Lower lobe of right lung (tissue), 2 donors: Measurements from ENCODE around the gene CYP3A4. TPM values are rescaled to one million over a fixed set of nuclear protein-coding genes. Genes with fewer than 3 reads are reported as not detected.
"Not testable (repeated sequence)": the region's sequence is repeated elsewhere in the genome, so short reads cannot be mapped to it uniquely, and the experiment has no call there.

Experiments used
- ATAC-seq, 2 donors: fragments of 200-7000 bp; cut with Tn5 transposase; one replicate each; pipeline ENCODE4 v1.9.1; 2020 to 2022; ENCODE audit warnings: mild to moderate bottlenecking in 2 of 2, moderate library complexity in 2 of 2
- DNase-seq: peaks from one replicate; pipeline ENCODE4 v3.0.0-alpha.2; 2020
- H3K27ac ChIP-seq: fragments of 200-600 bp; one replicate; pipeline ENCODE4 v1.8.0; 2022
- H3K27me3 ChIP-seq: fragments of 200-600 bp; one replicate; pipeline ENCODE4 v1.8.0; 2022; ENCODE audit warnings: low read depth
- H3K36me3 ChIP-seq: fragments of 200-600 bp; one replicate; pipeline ENCODE4 v1.8.0; 2022; ENCODE audit warnings: mild to moderate bottlenecking
- H3K4me1 ChIP-seq: fragments of 200-600 bp; one replicate; pipeline ENCODE4 v1.8.0; 2022
- H3K4me3 ChIP-seq: fragments of 200-600 bp; one replicate; pipeline ENCODE4 v1.8.0; 2022; ENCODE audit warnings: mild to moderate bottlenecking
- H3K9me3 ChIP-seq: fragments of 200-600 bp; one replicate; pipeline ENCODE4 v1.8.0; 2022
- intact Hi-C: fragments of 100-400 bp; cut with DNase I; formaldehyde crosslinking; loops from one replicate; pipeline ENCODE4 v1.11.0; 2022
- total RNA-seq: library from RNA; stranded (reverse); fragmentation: NEBNext Ultra II Directional; extraction: Animal tissue kit (Norgen Biotek cat#: 25700); gene quantifications from one replicate; pipeline ENCODE4 v1.2.1, GENCODE V29; 2021
- TF ChIP-seq, protein P1 (sequence below): fragments of 200-600 bp; IDR thresholded peaks from one replicate; pipeline ENCODE4 v1.8.0; 2022; ENCODE audit warnings: antibody characterized with exemption, mild to moderate bottlenecking
- donor health status: DM: no; HTN: yes; CAD: no; lungs with severe emphysema.

Gene CYP3A4
- total RNA-seq, 1 donor from 2014 or later = not detected

- no peak for DNase-seq
- Histone ChIP-seq H3K4me1 (no peaks in the 10 kb centered on the region), H3K27ac (no peak overlapping the region), H3K27me3 (no peaks in the 10 kb centered on the region), H3K4me3 (no peak overlapping the region), H3K9me3 (no peaks in the 10 kb centered on the region), H3K36me3 (no peaks in the 10 kb centered on the region)
- intact Hi-C loops = no loop called here
- ATAC-seq = no peak
- TF ChIP-seq, protein P1, sequence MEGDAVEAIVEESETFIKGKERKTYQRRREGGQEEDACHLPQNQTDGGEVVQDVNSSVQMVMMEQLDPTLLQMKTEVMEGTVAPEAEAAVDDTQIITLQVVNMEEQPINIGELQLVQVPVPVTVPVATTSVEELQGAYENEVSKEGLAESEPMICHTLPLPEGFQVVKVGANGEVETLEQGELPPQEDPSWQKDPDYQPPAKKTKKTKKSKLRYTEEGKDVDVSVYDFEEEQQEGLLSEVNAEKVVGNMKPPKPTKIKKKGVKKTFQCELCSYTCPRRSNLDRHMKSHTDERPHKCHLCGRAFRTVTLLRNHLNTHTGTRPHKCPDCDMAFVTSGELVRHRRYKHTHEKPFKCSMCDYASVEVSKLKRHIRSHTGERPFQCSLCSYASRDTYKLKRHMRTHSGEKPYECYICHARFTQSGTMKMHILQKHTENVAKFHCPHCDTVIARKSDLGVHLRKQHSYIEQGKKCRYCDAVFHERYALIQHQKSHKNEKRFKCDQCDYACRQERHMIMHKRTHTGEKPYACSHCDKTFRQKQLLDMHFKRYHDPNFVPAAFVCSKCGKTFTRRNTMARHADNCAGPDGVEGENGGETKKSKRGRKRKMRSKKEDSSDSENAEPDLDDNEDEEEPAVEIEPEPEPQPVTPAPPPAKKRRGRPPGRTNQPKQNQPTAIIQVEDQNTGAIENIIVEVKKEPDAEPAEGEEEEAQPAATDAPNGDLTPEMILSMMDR = no peak
Observed at GRCh38 chr7:99798972-99799371, 15.0 kb upstream of the CYP3A4 start.

DNA sequence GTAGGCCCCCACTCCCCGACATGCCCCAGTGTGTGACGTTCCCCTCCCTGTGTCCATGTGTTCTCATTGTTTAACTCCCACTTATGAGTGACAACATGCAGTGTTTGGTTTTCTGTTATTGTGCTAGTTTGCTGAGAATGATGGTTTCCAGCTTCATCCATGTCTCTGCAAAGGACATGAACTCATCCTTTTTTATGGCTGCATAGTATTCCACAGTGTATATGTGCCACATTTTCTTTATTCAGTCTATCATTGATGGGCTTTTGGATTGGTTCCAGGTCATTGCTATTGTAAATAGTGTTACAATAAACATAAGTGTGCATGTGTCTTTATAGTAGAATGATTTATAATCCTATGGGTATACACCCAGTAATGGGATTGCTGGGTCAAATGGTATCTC is 11.9 kb upstream of the CYP3A4 start:
- H3K4me1 ChIP-seq, H3K4me3 ChIP-seq, intact Hi-C loops, ATAC-seq, H3K36me3 ChIP-seq, H3K27me3 ChIP-seq, H3K27ac ChIP-seq, DNase-seq, H3K9me3 ChIP-seq: not testable (repeated sequence)

- Histone ChIP-seq H3K36me3 (no peaks in the 10 kb centered on the region), H3K4me3 (no peak overlapping the region), H3K27me3 (no peaks in the 10 kb centered on the region), H3K9me3 (no peaks in the 10 kb centered on the region), H3K27ac (no peak overlapping the region), H3K4me1 (no peaks in the 10 kb centered on the region)
- intact Hi-C loops = no loop called here
- TF ChIP-seq, protein P1 = no peak
- DNase-seq = no peak
- peak; percentile 34 to 76 for ATAC-seq
Observed at GRCh38 chr7:99794585-99795502, 10.9 kb upstream of the CYP3A4 start.

- DNase-seq = no peak
- H3K4me3 ChIP-seq = no peak overlapping the region
- no peak for ATAC-seq
- no peaks in the 10 kb centered on the region for H3K36me3 ChIP-seq
- TF ChIP-seq, protein P1 = no peak
- intact Hi-C loops = no loop called here
- H3K27me3 ChIP-seq = no peaks in the 10 kb centered on the region
- no peak overlapping the region for H3K27ac ChIP-seq
- H3K4me1 ChIP-seq = no peaks in the 10 kb centered on the region
- H3K9me3 ChIP-seq = no peaks in the 10 kb centered on the region
Observed at GRCh38 chr7:99793443-99793842, 9.5 kb upstream of the CYP3A4 start.

DNA sequence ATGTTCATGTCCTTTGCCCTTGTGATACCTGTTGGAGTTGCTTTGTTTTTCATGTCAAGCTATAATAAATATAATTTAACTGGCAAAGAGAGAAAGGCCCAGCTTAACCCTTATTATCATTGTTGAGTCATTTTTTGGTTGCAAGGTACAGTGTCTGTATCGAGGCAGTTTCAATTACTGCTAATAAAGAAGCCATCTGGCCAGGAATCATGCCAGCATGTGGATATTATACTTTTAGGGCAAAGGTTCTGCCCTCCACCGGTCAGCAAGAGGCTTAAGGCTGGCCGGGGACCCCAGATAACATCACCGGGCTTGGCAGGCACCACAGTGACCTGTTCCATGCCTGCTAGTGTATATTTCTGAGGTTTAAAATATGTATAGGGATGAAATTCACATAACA is 9.0 kb upstream of the CYP3A4 start:
- H3K4me1 ChIP-seq = no peaks in the 10 kb centered on the region
- H3K36me3 ChIP-seq = no peaks in the 10 kb centered on the region
- intact Hi-C loops = no loop called here
- no peaks in the 10 kb centered on the region for H3K9me3 ChIP-seq
- ATAC-seq (no peak), DNase-seq (no peak)
- no peaks in the 10 kb centered on the region for H3K27me3 ChIP-seq
- TF ChIP-seq, protein P1 = no peak
- H3K27ac ChIP-seq = no peak overlapping the region
- no peak overlapping the region for H3K4me3 ChIP-seq

DNA sequence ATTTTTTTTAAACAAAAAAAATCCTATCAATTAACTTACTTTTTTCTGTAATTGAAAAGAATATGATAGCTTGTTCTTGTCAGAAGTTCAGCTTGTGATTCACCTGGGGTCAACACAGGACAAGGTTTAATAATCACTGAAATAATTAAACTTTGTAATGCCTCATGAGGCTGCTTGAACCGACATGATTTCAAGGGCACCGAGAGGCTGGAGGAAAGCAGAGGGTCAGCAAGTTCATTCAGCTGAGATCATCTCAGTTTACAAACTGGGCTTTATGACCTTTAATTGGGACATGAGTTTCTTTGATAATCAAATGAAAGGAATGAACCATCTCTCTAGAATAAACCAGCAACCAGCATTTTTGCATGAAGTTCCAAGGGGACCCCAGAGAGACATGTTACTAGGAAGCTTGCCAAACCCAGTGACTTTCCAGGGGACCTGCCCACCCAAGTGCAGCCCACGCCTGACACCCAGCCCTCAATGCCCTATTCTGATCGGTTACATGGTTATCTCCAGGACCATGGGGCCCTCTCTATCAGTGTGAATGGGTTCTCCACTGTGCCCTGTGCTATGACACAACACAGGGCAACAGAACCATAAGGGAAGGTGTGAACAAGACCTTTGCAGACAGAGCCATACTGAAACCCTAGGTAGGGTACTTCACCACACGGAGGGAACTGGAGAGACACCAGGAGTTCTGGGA is 7.8 kb upstream of the CYP3A4 start:
- Histone ChIP-seq H3K9me3 (no peaks in the 10 kb centered on the region), H3K27ac (no peak overlapping the region), H3K4me1 (no peaks in the 10 kb centered on the region), H3K4me3 (no peak overlapping the region), H3K36me3 (no peaks in the 10 kb centered on the region), H3K27me3 (no peaks in the 10 kb centered on the region)
- DNase-seq (no peak), ATAC-seq (no peak)
- TF ChIP-seq, protein P1 = no peak
- intact Hi-C loops = no loop called here
